Fibroblast of lung (primary cell): Measurements from ENCODE around the gene MYO3B. TPM values are rescaled to one million over a fixed set of nuclear protein-coding genes. Genes with fewer than 3 reads are reported as not detected.

Experiments
- DNase-seq, 2 donors: peaks; one replicate each; pipeline versions ENCODE4 v3.0.0 to v3.0.0-alpha.2; 2010; ENCODE audit warnings: low read depth in 2 of 2
- H2AFZ ChIP-seq: 2 replicates; pipeline ENCODE4 v1.5.1; 2012; ENCODE audit warnings: low read length, control low read depth, inconsistent platforms
- H3K27ac ChIP-seq: 2 replicates; pipeline ENCODE4 v1.5.1; 2011; ENCODE audit warnings: low read length, control low read depth; ENCODE audit not compliant: insufficient read depth
- H3K27me3 ChIP-seq: 2 replicates; pipeline ENCODE4 v1.5.1; 2011; ENCODE audit warnings: mild to moderate bottlenecking, low read length; ENCODE audit not compliant: control insufficient read depth, insufficient read depth
- H3K36me3 ChIP-seq: 2 replicates; pipeline ENCODE4 v1.5.1; 2011; ENCODE audit warnings: low read length; ENCODE audit not compliant: control insufficient read depth, insufficient read depth
- H3K4me1 ChIP-seq: 2 replicates; pipeline ENCODE4 v1.5.1; 2011; ENCODE audit warnings: low read length; ENCODE audit not compliant: control insufficient read depth, insufficient read depth; ENCODE audit errors: extremely low read depth
- H3K4me2 ChIP-seq: 2 replicates; pipeline ENCODE4 v1.5.1; 2011; ENCODE audit warnings: low read length, control low read depth; ENCODE audit not compliant: insufficient read depth; ENCODE audit errors: extremely low read depth
- H3K4me3 ChIP-seq, 4 experiments: fragments of 200-600 bp in 1 of 4; sonication (generic) in 1 of 4; replicated peaks in 1 of 4; 2 replicates each; pipeline ENCODE4 v1.5.1; 2011 to 2016; ENCODE audit warnings: low read length in 4 of 4, low read depth in 3 of 4, mild to moderate bottlenecking in 3 of 4, control low read depth in 2 of 4, inconsistent platforms in 1 of 4, mixed read lengths in 1 of 4; ENCODE audit not compliant: insufficient read depth in 1 of 4; ENCODE audit errors: control extremely low read depth in 1 of 4
- H3K79me2 ChIP-seq: 2 replicates; pipeline ENCODE4 v1.5.1; 2012; ENCODE audit warnings: mild to moderate bottlenecking, low read length, inconsistent platforms; ENCODE audit not compliant: control insufficient read depth, insufficient read depth
- H3K9ac ChIP-seq: 2 replicates; pipeline ENCODE4 v1.5.1; 2011; ENCODE audit warnings: mild to moderate bottlenecking, low read length, control low read depth; ENCODE audit not compliant: insufficient read depth
- H3K9me3 ChIP-seq: 2 replicates; pipeline ENCODE4 v1.5.1; 2012; ENCODE audit warnings: low read depth, low read length; ENCODE audit not compliant: control insufficient read depth, insufficient read depth
- H4K20me1 ChIP-seq: 2 replicates; pipeline ENCODE4 v1.5.1; 2011; ENCODE audit warnings: low read length; ENCODE audit not compliant: control insufficient read depth, insufficient read depth; ENCODE audit errors: extremely low read depth
- EZH2 ChIP-seq: IDR thresholded peaks from 2 replicates; pipeline ENCODE4 v1.5.1; 2012; ENCODE audit warnings: low read length, control low read depth, mild to moderate bottlenecking; ENCODE audit errors: missing control alignments
- polyA plus RNA-seq, 2 donors: library from polyadenylated mRNA; depleted of rRNA in 1 of 2; stranded (reverse) in 1 of 2; unstranded in 1 of 2; fragments of >200 nt; gene quantifications; 2 replicates each; pipeline ENCODE4 v1.2.1, GENCODE V29; 2011 to 2012; ENCODE audit warnings: missing spikeins in 1 of 2
- total RNA-seq: library from RNA; depleted of rRNA; stranded (reverse); fragments of >200 nt; gene quantifications from 2 replicates; pipeline ENCODE4 v1.2.1, GENCODE V29; 2014
- TF ChIP-seq, protein P1 (sequence below), 2 donors: IDR thresholded peaks in 1 of 2; conservative IDR thresholded peaks in 1 of 2; 1 replicate in 1 of 2; 2 replicates in 1 of 2; pipeline ENCODE4 v1.5.1; 2011 to 2012; ENCODE audit warnings: low read length in 2 of 2, control low read depth in 1 of 2, inconsistent platforms in 1 of 2, low read depth in 1 of 2, mild to moderate bottlenecking in 1 of 2

The MYO3B gene
- total and polyA plus RNA-seq, 2 donors (not counting 1 experiment from before 2014, with no cell fraction given), result 0.06 to 0.50 TPM

GRCh38 chr2:170434900-170435621, 257.1 kb downstream of the MYO3B start:
- no peak for TF ChIP-seq EZH2
- TF ChIP-seq, protein P1, sequence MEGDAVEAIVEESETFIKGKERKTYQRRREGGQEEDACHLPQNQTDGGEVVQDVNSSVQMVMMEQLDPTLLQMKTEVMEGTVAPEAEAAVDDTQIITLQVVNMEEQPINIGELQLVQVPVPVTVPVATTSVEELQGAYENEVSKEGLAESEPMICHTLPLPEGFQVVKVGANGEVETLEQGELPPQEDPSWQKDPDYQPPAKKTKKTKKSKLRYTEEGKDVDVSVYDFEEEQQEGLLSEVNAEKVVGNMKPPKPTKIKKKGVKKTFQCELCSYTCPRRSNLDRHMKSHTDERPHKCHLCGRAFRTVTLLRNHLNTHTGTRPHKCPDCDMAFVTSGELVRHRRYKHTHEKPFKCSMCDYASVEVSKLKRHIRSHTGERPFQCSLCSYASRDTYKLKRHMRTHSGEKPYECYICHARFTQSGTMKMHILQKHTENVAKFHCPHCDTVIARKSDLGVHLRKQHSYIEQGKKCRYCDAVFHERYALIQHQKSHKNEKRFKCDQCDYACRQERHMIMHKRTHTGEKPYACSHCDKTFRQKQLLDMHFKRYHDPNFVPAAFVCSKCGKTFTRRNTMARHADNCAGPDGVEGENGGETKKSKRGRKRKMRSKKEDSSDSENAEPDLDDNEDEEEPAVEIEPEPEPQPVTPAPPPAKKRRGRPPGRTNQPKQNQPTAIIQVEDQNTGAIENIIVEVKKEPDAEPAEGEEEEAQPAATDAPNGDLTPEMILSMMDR (conservative IDR thresholded peaks at IDR 0.05 in 1 of 2, IDR thresholded peaks at IDR 0.05 in 1 of 2; ENCODE audit: low read depth in 1 of 2, low read length in 2 of 2), result no peak
- no peaks in the 10 kb centered on the region for H4K20me1 ChIP-seq
- no peaks in the 10 kb centered on the region for H3K27me3 ChIP-seq
- DNase-seq, result no peak
- no peaks in the 10 kb centered on the region for H3K79me2 ChIP-seq
- no peak overlapping the region for H2AFZ ChIP-seq
- H3K9ac ChIP-seq, result no peak overlapping the region
- no peak overlapping the region for H3K4me3 ChIP-seq
- H3K4me1 ChIP-seq, result no peaks in the 10 kb centered on the region
- H3K36me3 ChIP-seq, result no peaks in the 10 kb centered on the region
- H3K4me2 ChIP-seq, result no peak overlapping the region
- no peak overlapping the region for H3K27ac ChIP-seq
- H3K9me3 ChIP-seq, result no peaks in the 10 kb centered on the region

DNA sequence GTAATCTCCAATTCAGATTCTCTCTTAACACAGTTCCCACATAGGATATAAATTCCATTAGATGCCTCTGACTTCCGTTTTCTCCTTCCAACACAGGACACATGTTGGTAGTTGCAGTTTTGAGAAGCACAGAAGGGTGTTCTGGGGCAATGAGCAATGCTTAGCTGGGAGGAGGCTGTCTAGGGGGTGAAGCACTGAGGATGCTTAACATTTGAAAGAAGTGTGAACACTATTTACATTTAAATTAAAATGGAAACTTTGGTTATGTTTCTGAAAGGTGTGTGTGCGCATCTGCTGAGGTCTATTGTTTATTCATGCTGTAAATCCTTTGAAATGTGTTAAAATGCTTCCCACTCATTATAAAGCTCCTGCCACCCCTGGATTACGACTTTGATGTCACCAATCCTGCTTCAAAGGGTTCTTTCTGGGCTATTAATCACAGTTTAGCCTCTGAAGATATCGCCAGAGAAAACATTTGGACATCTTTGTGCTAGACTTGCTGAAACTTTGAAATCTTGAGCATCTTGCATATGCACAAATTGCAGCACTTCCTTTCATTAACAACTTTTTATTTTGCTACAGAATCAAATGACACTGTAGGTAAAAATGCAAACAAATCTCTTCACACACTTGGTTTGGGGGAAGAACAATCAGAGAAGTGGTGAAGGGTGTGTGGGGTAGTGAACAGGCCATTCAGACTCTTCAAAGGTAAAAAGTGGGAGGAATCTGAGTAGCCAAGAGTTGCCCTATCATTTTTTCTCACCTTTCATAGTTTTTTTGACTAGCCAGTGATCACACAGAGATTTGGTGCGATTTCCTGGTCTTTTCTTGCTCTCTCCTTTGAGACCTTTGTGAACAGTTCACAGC, 258.4 kb downstream of the MYO3B start:
- DNase-seq, result no peak
- TF ChIP-seq, protein P1 (conservative IDR thresholded peaks at IDR 0.05 in 1 of 2, IDR thresholded peaks at IDR 0.05 in 1 of 2; ENCODE audit: low read depth in 1 of 2, low read length in 2 of 2), result no peak
- no peak for TF ChIP-seq EZH2

DNA sequence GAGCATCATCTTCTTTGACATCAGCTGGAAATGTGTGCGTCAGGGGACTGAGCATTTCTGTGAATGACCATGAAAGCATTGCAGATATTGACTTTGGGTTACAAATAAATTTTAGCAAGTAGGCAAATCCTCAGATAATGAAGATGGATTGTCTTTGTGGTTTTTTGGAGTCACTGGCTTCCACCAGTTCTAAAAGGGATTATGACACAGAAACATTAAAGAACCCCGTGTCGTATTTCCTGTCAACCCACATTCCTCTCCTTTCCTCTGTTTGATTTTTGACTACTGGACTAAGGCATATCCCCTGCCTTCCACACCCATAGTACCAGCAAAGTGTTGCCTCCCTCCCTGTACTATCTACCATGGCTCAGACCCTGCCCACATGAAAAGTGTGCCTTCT, 268.1 kb downstream of the MYO3B start:
- Histone ChIP-seq H3K27me3 (no peaks in the 10 kb centered on the region), H3K9ac (no peak overlapping the region), H3K4me3 (no peak overlapping the region), H3K4me2 (no peak overlapping the region), H2AFZ (no peak overlapping the region), H3K27ac (no peak overlapping the region), H3K79me2 (no peaks in the 10 kb centered on the region), H3K9me3 (no peaks in the 10 kb centered on the region), H4K20me1 (no peaks in the 10 kb centered on the region), H3K4me1 (no peaks in the 10 kb centered on the region), H3K36me3 (no peaks in the 10 kb centered on the region)
- TF ChIP-seq, protein P1 (conservative IDR thresholded peaks at IDR 0.05 in 1 of 2, IDR thresholded peaks at IDR 0.05 in 1 of 2; ENCODE audit: low read depth in 1 of 2, low read length in 2 of 2), result no peak
- DNase-seq, result no peak

More for the DNA sequence above, 258.4 kb downstream of the MYO3B start:
- Histone ChIP-seq H3K36me3 (no peaks in the 10 kb centered on the region), H3K79me2 (no peaks in the 10 kb centered on the region), H3K27ac (no peak overlapping the region), H3K9ac (no peak overlapping the region), H2AFZ (no peak overlapping the region), H4K20me1 (no peaks in the 10 kb centered on the region), H3K4me1 (no peaks in the 10 kb centered on the region), H3K27me3 (no peaks in the 10 kb centered on the region), H3K9me3 (no peaks in the 10 kb centered on the region), H3K4me3 (no peak overlapping the region), H3K4me2 (no peak overlapping the region)
